Coronary artery (tissue), 2 donors: ENCODE measurements around the gene HNF4A.

ENCODE experiments used
- DNase-seq: peaks from one replicate; pipeline ENCODE4 v3.0.0-alpha.2; 2017; ENCODE audit warnings: low spot score
- H3K27ac ChIP-seq, 2 donors: fragments of 200-600 bp; sonication (generic); one replicate each; pipeline ENCODE4 v1.5.1; 2016 to 2019
- H3K4me3 ChIP-seq: fragments of 200-600 bp; sonication (generic); 2 replicates; pipeline ENCODE4 v1.5.1; 2016; ENCODE audit warnings: mild to moderate bottlenecking, moderate library complexity
- TF ChIP-seq, protein P1 (sequence below): fragments of 200-600 bp; sonication (generic); IDR thresholded peaks from one replicate; pipeline ENCODE4 v1.5.1; 2019; ENCODE audit warnings: antibody characterized with exemption

Gene HNF4A

GRCh38 chr20:44419131-44419844 is 63.8 kb downstream of the HNF4A start:
- H3K27ac ChIP-seq = no peak overlapping the region

DNA sequence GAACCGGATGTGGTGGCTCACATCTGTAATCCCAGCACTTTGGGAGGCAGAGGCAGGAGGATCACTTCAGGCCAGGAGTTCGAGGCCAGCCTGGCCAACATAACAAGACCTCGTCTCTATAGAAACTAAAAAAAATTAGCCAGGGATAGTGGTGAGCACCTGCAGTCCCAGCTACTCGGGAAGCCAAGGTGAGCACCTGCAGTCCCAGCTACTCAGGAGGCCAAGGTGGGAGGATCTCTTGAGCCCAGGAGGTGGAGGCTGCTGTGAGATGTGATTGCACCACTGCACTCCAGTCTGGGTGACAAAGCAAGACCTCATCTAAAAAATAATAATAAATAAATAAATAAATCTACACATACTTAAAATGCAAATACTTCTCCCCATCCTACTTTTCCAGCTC is 65.0 kb downstream of the HNF4A start:
- TF ChIP-seq, protein P1, sequence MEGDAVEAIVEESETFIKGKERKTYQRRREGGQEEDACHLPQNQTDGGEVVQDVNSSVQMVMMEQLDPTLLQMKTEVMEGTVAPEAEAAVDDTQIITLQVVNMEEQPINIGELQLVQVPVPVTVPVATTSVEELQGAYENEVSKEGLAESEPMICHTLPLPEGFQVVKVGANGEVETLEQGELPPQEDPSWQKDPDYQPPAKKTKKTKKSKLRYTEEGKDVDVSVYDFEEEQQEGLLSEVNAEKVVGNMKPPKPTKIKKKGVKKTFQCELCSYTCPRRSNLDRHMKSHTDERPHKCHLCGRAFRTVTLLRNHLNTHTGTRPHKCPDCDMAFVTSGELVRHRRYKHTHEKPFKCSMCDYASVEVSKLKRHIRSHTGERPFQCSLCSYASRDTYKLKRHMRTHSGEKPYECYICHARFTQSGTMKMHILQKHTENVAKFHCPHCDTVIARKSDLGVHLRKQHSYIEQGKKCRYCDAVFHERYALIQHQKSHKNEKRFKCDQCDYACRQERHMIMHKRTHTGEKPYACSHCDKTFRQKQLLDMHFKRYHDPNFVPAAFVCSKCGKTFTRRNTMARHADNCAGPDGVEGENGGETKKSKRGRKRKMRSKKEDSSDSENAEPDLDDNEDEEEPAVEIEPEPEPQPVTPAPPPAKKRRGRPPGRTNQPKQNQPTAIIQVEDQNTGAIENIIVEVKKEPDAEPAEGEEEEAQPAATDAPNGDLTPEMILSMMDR = no peak
- H3K27ac ChIP-seq = no peak overlapping the region
- H3K4me3 ChIP-seq = no peak overlapping the region
- no peak for DNase-seq

More at GRCh38 chr20:44419131-44419844, 63.8 kb downstream of the HNF4A start:
- TF ChIP-seq, protein P1 = no peak
- no peak for DNase-seq
- no peak overlapping the region for H3K4me3 ChIP-seq

DNA sequence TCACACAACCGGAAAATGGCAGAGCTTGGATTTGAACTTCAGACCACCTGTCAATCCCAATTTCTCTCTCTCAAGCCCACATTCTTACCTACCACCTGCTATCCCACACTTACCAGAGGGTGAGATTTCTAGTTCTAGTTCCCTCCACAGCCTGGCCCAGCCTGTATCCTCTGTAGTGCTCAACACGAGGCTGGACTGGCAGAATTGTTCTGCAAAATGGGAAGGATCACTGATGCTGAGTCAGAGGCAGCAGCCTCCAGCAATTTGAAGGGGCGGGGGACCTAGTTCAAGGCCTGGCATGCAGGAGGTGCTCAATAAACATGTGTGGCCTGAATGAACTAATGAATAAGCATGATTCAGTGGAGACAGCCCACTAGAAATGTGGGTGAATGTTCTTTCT is 66.6 kb downstream of the HNF4A start:
- no peak for DNase-seq
- no peak overlapping the region for H3K4me3 ChIP-seq
- TF ChIP-seq, protein P1 = no peak
- H3K27ac ChIP-seq = no peak overlapping the region

GRCh38 chr20:44423480-44423879 is 68.0 kb downstream of the HNF4A start:
- TF ChIP-seq, protein P1 = no peak
- DNase-seq = no peak
- Histone ChIP-seq H3K4me3 (no peak overlapping the region), H3K27ac (no peak overlapping the region)

DNA sequence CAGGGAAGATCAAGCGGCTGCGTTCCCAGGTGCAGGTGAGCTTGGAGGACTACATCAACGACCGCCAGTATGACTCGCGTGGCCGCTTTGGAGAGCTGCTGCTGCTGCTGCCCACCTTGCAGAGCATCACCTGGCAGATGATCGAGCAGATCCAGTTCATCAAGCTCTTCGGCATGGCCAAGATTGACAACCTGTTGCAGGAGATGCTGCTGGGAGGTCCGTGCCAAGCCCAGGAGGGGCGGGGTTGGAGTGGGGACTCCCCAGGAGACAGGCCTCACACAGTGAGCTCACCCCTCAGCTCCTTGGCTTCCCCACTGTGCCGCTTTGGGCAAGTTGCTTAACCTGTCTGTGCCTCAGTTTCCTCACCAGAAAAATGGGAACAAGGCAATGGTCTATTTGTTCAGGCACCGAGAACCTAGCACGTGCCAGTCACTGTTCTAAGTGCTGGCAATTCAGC is 68.6 kb downstream of the HNF4A start:
- no peak overlapping the region for H3K27ac ChIP-seq
- no peak overlapping the region for H3K4me3 ChIP-seq
- no peak for DNase-seq
- TF ChIP-seq, protein P1 = no peak

GRCh38 chr20:44425923-44426322 is 70.4 kb downstream of the HNF4A start:
- TF ChIP-seq, protein P1 = no peak
- DNase-seq = no peak

More at GRCh38 chr20:44425923-44426322, 70.4 kb downstream of the HNF4A start:
- no peak overlapping the region for H3K4me3 ChIP-seq
- H3K27ac ChIP-seq = no peak overlapping the region
